ENCODE results near the gene RNF220. TPM values are rescaled to one million over a fixed set of nuclear protein-coding genes. Genes with fewer than 3 reads are reported as not detected.

Gene RNF220
- total and polyA plus RNA-seq, 12 donors = 41.8 to 82.5 (median 58.0) TPM

DNA sequence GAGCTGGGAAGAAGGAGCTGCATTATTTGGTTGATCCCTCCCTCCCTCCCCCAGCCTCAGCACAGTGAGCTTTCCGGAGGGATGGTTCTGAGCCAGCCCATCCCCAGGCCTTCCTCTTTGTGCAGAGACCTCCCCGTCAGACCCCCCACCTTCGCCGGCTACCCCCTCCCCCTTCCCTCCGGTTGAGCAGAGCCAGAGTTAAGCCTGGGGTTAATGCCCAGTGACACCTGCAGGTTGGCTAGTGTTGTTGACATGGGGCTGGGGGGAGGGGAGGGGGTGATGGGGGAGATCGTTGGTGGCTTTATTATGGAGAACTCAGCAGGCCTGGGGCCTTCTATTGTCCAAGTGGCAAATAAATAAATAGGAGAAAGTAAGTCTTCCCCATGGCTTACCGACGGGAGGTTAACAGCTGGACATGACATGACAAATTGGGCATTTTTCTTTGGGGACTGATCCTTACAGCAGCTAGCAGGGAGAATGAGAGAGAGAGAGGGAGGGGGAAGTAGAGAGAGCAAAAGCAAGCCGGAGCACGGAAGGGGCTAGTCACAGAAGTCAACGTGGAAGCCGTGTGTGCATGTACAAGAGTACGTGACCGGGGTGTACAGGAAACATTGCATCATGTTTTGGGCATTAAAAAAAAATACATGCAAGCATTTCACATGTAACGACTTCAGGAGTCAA lies 138.1 kb downstream of the RNF220 start:
- no peaks in the 10 kb centered on the region for H3K9me3 ChIP-seq
- H3K27ac ChIP-seq = no peak overlapping the region
- DNase-seq (no peak), ATAC-seq (no peak)
- H3K36me3 ChIP-seq = no peaks in the 10 kb centered on the region
- H3K4me3 ChIP-seq = no peak overlapping the region
- peaks cover 0 to 12% (median 0%) of the 10 kb centered on the region in 9 donors for H3K4me1 ChIP-seq
- peaks cover 0 to 52% (median 30%) of the 10 kb centered on the region in 7 donors for H3K27me3 ChIP-seq
- WGBS, 2 donors = 31 to 37% methylated on average over 15 of the region's 15 CpGs
- intact Hi-C loops (cut with DNase I) = no loop called here
- TF ChIP-seq CTCF (IDR thresholded peaks at IDR 0.05) = no peak

- no peaks in the 10 kb centered on the region for H3K36me3 ChIP-seq
- no peaks in the 10 kb centered on the region for H3K9me3 ChIP-seq
- intact Hi-C loops (cut with DNase I) = no loop called here
- DNase-seq = no peak
- TF ChIP-seq CTCF (IDR thresholded peaks at IDR 0.05) = no peak
- H3K27me3 ChIP-seq = peaks cover 0 to 56% (median 27%) of the 10 kb centered on the region in 7 donors
- H3K4me3 ChIP-seq = no peak overlapping the region
- no peak for ATAC-seq
- H3K27ac ChIP-seq = no peak overlapping the region
- H3K4me1 ChIP-seq = peaks cover 0 to 12% (median 0%) of the 10 kb centered on the region in 9 donors
- WGBS, 2 donors = 55 to 58% methylated on average over 7 of the region's 7 CpGs
These were observed 138.7 kb downstream of the RNF220 start for GRCh38 chr1:44543786-44544185.

GRCh38 chr1:44544960-44545359 lies 139.9 kb downstream of the RNF220 start:
- H3K9me3 ChIP-seq = no peaks in the 10 kb centered on the region
- intact Hi-C loops (cut with DNase I) = no loop called here
- no peaks in the 10 kb centered on the region for H3K36me3 ChIP-seq
- H3K4me3 ChIP-seq = no peak overlapping the region
- no peak for TF ChIP-seq CTCF (IDR thresholded peaks at IDR 0.05)
- H3K27ac ChIP-seq = no peak overlapping the region
- ATAC-seq (no peak), DNase-seq (no peak)
- WGBS, 2 donors = 68 to 76% methylated on average over 9 of the region's 9 CpGs
- H3K4me1 ChIP-seq = peaks cover 0 to 12% (median 0%) of the 10 kb centered on the region in 9 donors
- peaks cover 0 to 56% (median 27%) of the 10 kb centered on the region in 7 donors for H3K27me3 ChIP-seq

- ATAC-seq (no peak), DNase-seq (no peak)
- WGBS, 2 donors = 81 to 90% methylated on average over 6 of the region's 6 CpGs
- intact Hi-C loops (cut with DNase I) = no loop called here
- H3K9me3 ChIP-seq = no peaks in the 10 kb centered on the region
- peaks cover 0 to 12% (median 0%) of the 10 kb centered on the region in 9 donors for H3K4me1 ChIP-seq
- no peaks in the 10 kb centered on the region for H3K36me3 ChIP-seq
- H3K27me3 ChIP-seq = peaks cover 0 to 56% (median 27%) of the 10 kb centered on the region in 7 donors
- no peak overlapping the region for H3K27ac ChIP-seq
- no peak for TF ChIP-seq CTCF (IDR thresholded peaks at IDR 0.05)
- H3K4me3 ChIP-seq = no peak overlapping the region
These were observed 140.9 kb downstream of the RNF220 start for GRCh38 chr1:44545961-44546360.

All from heart right ventricle (tissue), 16 donors.